ENCODE results near the gene VSTM2L.

VSTM2L gene

DNA sequence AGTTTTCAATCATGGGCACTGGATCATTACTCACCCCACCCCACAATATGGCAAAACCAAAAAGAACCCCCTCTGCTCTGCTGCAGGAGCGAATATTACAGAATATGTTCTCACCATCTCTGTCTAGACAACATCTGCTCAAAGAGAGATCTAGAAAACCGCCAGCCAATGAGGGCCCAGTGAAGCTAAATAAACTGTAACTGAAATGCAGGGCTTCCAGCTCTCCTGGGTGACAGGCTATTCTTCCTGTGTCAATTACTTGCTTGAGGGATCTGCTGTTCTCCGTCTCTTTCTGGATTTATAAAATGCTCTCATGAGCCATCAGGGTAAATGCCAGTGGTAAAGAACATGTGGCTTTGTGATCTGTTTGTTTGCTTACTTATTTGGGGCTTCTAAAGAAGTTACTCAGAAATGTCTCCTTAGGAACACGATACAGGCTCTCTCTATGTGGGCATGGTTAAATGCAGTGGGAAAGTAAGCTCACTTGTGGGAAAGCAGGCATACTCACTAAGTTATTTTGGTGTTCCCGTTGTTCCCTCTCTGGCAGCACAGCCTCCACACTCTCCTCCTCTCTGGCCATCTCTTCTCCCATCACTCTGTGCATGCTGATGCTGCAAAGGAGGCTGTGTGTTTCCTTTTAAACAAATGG lies 85.5 kb downstream of the VSTM2L start:
- no peak for DNase-seq (ENCODE audit: low read depth)

DNA sequence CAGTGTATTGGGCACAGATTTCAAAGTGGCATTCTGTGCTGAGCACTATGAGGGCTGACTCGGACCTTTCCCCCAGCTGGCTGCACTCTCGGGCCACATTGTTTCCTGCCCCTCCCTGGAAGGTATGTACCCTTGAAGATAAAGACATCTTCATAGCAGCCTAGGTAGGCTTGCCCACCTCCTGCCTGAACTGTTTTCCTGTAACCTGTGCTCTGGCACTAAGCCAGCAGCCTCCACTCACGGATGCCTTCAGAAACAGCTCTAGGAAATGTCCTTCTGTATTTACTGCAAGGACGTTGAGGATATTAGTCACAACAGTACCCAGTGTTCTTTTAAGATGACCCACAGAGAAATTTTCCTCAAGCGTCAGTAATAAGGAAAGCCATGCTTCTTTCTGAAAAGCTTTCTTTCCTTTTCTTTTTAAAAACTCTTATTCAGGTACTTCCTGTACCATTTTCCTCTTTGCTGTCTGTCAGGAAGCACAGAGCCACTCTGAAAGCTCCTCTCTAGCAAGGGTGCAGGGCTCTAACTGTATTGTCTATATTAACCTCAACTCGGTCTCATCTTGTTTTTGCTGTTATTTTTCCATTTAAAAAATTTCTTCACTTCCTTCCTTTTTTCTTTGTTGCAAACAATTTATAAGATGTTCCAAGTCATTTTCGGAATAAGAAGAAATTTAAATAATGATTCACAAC lies 86.8 kb downstream of the VSTM2L start:
- no peak for DNase-seq (ENCODE audit: low read depth)

DNA sequence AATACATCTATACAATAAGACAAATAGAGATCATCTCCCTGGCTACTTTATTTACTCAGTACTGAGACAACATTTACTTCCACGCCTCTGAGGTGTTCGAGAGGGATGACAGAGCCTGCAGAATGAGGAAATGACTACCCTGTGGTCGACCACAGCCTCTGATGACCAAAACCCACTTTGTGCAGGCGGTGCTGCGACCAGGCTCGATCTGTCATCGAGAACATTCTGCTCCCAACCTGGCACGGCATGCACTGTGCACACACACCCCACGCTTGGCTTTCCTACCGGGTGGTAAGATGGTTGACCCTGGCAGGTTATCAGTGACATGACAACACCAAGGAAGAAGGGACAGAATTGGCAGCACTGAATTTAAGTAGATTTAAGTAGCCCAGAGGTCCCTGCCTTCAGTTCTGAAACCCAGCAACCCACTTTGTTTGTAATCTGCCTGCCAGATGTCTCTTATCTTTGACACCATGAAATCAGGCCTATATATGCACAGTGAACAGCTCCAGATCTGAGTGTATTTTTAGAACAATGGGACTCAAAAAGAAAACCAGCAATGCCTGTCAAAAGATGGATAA lies 87.7 kb downstream of the VSTM2L start:
- peak; percentile 19 for DNase-seq (ENCODE audit: low read depth)

DNA sequence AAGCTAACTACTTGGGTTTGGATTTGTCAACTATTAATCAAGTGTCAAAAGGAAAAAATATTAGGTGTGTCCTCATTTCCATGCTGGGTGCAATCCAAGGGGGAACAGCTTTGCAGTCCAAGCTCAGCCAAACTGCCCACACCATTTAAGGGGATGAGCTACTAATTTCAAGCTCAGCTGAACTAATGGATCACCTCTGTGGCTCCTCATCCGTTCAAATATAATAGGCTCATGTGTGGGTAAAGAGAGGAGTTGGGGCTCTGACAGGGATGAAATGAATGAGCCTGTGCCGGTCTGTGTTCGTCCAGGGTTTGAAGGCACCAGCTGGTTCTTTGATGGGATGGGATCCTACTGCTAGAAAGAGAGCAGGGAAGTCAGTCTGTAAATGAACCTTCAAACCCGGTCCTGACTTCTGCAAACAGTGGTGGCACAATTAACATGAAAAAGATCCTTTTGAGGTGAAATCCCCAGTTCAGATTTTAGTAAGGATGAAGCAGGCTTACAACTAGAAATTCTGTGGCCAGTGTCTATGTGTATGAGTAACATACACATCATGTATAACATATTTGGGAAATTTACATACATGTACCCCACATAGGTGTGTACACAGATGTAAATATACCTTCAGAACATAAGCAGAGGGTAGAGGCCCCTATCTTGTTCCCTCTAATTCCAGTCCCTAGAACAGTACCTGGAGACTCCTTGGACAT lies 88.4 kb downstream of the VSTM2L start:
- DNase-seq (ENCODE audit: low read depth) = no peak

DNA sequence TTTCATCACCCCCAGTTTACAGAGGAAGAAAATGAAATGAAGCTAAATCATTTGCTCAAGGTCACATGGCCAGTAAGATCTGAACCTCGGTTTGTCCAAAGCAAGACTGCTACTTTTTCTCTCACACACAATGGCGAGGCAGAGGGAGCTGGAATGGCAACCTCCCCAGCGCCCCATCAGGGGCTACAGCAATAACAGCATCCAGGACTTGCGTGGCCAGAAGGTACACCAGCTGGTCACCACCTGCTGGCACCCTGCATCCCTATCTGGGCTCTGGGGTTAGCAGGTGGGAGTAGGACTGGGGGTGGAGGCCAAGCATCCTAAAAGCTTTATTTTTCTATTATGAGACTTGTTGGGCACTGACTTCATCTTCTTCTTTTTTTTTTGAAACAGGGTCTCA lies 89.0 kb downstream of the VSTM2L start:
- no peak for DNase-seq (ENCODE audit: low read depth)

GRCh38 chr20:37992802-37993409 lies 90.0 kb downstream of the VSTM2L start:
- no peak for DNase-seq (ENCODE audit: low read depth)

DNA sequence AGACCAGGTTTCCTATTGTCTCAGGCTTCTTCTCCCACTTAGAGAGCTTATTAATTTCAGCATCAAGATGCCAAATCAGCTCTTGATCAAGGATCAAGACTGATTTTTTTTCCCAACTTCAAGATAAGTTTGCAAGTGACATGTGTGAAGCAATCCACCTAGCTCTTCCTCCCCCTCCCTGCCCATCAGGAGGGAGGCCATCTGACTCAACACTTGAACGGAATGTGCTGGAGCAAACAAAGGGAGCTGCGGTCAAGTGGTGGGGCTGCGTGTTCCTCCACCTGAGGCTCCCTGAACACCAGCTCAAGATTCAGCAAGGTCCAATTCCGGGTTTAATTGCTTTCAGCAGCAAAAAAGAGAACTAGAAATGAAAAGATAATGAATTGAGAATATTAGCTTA lies 91.6 kb downstream of the VSTM2L start:
- no peak for DNase-seq (ENCODE audit: low read depth)
